HG03175 (cell line): Measurements from ENCODE around the gene KIAA1614.

Experiments
- ATAC-seq: cut with Tn5 transposase; IDR thresholded peaks from one replicate; pipeline ENCODE4 v1.9.1; 2021; ENCODE audit warnings: mild to moderate bottlenecking, moderate library complexity; ENCODE audit not compliant: unreplicated experiment

KIAA1614 gene, protein sequence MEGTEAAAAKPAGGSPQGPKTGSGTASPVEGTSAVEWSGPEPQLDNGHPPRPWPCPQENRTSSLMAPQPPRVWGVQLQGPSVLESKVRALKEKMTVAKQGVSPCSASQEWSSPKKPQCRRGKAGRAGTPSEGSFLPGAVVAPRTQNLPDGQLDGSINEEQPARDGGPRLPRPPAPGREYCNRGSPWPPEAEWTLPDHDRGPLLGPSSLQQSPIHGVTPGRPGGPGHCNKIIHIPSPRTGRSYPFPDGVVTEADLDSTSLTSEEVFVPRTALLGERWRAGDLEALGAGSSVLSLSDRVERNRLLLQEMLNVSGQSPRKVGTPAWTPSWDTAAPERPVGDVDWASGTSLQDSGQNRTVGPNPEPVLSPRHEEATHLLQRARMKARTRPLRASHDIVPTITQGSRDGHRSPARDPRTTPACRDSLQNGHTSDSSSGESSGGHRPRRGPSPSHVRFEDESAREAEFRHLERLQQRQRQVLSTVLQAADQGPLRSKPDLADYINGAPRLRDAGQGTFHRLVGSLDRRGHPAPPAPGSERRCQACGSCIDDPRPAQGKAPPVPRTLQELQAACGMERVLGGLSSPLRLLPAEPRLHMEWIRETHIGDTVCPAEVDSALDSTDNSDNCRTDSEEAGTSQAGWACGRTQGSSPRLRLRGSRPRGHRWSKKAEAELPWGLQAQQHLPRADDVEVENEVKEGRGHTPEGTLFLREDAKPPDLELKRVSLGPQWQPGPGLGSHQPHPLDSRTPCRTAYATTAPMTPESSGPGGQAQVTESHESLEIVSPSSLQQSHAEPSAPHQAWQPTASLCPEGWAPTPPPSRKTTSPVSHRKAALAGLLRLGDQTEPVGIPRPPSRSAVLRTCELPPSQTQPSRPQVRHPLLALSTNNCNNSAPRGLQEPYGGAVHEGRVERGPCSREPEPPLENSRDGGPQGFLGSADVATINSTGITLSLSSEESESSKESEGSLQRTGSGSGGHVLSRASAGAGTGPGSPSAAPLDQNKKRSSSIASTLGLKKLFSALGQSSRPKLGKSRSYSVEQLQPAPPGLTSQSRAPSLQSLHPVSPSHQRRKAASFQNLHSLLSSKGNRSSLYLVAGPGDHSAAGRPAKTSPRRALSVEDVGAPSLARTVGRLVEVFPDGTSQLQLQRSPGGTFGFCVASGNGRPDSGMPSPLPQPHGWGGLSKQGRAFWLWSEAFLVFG

DNA sequence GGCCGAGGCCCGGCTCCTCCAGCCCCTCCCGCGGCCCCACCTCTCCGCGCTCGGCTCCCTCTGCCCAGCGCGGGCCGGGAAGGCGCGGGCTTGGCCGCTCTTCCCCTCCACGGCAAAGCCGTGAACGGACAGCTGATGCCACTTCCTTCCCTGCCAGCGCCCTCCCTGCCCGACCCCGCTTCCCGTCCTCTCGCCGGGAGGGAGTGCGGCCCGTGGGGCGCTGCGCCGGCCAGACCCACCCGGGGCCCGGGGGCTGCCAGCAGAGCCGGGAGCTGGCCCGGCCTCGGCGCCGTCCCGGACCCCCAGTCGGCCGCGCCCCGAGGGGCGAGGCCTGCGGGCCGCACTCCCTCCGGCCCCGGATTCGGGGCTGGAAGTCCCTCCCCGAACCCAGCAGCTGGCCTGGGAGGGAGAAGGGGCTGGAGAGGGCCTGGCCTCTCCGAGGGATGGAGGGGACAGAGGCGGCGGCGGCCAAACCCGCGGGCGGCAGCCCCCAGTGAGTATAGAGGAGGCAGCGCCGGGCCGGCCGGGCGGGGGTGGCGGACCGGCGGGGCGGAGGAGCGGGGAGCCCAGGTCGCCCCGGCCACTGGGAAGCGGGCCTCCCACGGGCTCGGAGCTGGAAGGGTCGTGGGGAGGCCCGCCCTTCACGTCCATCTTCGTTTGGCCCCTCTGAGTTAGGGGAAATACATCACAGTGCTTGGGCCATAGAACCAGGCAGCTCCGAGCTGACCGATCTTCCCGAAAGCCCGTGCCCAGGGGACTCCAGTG is at the start of gene KIAA1614:
Gene KIAA1614, plus strand, starts transcription at position 97 of the 765 bp plus-strand sequence. Its CDS starts 347 bp downstream, at position 444.
- ATAC-seq: peak; percentile 22

GRCh38 chr1:180863158-180863775 is 49.4 kb upstream of the KIAA1614 start:
- ATAC-seq: no peak

- ATAC-seq: peak; percentile 56
These were observed 30.7 kb upstream of the KIAA1614 start for GRCh38 chr1:180881806-180882509.

GRCh38 chr1:180884588-180885300 is 28.0 kb upstream of the KIAA1614 start:
- no peak for ATAC-seq

GRCh38 chr1:180886338-180886737 is 26.4 kb upstream of the KIAA1614 start:
- ATAC-seq: no peak

- no peak for ATAC-seq
These were observed 24.9 kb upstream of the KIAA1614 start for GRCh38 chr1:180887841-180888240.

DNA sequence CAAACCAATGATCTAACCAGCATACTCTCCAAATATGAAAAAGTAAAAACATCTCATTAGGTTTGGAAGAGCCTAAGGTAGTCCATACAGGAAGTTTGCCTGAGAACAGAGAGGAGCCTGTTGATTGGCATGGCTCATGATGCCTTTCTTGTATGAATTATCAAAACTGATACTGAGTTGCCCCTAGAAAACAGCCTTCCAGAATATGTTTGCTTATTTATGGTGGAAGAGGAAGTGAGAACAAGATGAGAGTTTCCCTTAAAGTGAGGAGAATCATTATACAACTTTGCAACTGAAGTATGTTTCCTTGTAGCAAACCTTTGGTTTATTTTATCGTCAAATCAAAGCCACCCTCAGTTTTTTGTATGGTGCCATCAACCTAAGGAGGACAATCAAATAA is 23.8 kb upstream of the KIAA1614 start:
- peak; percentile 87 for ATAC-seq

GRCh38 chr1:180889325-180889724 is 23.4 kb upstream of the KIAA1614 start:
- no peak for ATAC-seq

DNA sequence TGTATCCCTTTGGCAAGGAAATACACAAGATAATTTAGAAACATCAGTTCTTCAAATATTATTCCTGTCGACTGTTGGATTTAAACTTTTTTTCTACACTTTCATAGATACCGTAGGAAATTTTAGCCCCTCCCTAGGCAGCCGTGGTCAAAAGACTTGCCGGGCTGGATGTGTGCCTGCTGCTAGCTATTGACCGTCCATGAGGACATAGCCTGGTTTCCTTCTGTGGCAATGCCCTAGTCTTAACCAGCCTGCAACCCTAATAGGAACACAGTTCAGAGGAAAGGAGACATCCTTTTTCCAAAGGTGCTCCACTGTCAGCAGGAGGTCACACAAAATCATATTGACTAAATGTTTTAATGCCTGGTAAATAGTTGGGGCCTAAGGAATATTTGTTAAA is 20.4 kb upstream of the KIAA1614 start:
- ATAC-seq: no peak

GRCh38 chr1:180892675-180893074 is 20.0 kb upstream of the KIAA1614 start:
- ATAC-seq: no peak

DNA sequence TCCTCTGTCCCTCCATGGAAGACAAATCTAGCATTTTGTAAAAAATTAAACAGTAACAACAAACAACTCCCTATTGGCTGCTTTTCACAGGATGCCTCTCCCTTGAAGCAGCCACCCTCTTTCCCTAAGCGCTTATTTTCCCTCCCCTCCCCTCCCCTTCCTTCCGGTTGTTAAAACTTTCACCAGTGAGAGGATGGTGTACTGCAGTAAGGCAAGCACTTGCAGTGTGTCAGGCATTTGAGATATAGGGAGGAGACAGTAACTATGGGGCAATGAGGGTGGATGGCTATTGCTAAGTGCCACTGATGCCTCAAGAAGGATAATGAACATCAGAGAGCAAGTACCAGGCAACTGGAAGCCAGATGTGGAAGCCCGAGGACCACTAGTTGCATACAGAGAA is 19.1 kb upstream of the KIAA1614 start:
- no peak for ATAC-seq

- ATAC-seq: no peak
These were observed 16.5 kb upstream of the KIAA1614 start for GRCh38 chr1:180896161-180896560.

- no peak for ATAC-seq
These were observed 14.1 kb upstream of the KIAA1614 start for GRCh38 chr1:180898441-180899219.

GRCh38 chr1:180899262-180899661 is 13.4 kb upstream of the KIAA1614 start:
- ATAC-seq: no peak

DNA sequence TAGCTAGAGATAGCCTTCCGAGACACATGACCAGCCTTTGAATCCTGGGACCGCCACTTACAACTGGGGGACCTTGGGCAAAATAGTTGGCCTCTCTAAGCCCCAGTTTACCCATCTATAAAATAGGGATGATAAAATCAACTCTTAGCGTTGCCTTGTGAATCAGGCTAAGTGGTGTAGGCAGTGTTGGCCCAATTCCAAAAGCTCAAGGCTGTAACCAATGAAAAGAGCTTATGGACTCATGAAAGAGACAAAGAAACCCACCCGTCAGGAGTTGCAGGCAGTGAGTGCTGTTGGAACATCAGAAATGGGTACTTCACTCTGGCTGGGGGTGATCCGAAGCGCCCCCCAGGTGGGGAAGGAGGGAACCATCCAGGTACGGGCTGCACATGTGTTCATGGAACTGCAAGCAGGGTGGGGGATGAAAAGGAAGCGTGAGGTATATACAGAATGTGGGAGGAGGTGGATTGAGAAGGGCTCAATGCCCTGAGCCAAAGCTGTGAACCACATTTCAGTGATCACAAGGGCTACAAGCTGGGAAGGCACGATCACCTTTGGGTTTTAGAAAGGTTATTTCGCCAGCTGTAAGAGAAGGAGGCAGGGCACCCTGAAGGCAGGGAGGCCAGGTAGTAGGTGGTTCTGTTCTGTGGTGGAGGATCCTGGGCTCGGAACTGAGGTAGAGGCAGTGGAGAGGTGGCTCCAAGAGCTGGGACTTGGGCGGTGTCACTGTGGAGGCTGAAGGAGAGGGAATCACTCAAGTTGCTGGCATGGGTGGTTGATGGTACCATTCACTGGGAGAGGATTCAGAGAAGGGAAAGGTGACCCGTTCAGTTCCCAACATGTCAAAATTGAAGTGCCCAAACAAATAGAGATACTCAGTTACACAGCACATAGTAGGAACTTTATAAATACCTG is 11.4 kb upstream of the KIAA1614 start:
- ATAC-seq: no peak

- ATAC-seq: no peak
These were observed 10.2 kb upstream of the KIAA1614 start for GRCh38 chr1:180902541-180902940.

GRCh38 chr1:180905927-180906326 is 6.8 kb upstream of the KIAA1614 start:
- no peak for ATAC-seq
